ENCODE results near the gene CCM2L. TPM values are rescaled to one million over a fixed set of nuclear protein-coding genes. Genes with fewer than 3 reads are reported as not detected.

CCM2L gene
- total and polyA plus RNA-seq, 2 of the 8 experiments (the other 6 are each of a cell fraction or from before 2014, with no cell fraction given) = 5.5 to 15.8 TPM

DNA sequence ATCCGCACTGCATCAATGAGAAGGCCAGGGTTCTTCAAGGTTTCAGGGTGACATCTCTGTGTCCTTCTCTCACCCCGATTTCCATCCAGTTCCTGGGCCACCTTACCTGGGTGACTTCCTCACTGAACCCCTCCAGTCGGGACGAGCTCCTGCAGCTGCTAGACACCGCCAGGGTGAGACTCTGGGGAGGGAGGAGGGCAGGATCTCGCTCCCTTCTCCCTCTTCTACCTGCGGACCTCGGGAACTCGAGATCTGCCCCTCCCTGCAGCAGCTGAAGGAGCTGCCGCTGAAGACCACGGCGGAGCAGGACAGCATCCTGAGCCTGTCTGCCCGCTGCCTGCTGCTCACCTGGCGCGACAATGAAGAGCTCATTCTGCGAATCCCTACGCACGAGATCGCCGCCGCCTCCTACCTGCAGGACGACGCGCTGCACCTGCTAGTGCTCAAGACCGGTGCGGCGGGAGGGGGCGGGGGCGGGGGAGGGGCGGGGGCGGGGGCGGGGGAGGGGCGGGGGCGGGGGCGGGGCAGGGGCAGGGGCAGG lies 7.5 kb downstream of the CCM2L start (continued):
- TF ChIP-seq, protein P1, sequence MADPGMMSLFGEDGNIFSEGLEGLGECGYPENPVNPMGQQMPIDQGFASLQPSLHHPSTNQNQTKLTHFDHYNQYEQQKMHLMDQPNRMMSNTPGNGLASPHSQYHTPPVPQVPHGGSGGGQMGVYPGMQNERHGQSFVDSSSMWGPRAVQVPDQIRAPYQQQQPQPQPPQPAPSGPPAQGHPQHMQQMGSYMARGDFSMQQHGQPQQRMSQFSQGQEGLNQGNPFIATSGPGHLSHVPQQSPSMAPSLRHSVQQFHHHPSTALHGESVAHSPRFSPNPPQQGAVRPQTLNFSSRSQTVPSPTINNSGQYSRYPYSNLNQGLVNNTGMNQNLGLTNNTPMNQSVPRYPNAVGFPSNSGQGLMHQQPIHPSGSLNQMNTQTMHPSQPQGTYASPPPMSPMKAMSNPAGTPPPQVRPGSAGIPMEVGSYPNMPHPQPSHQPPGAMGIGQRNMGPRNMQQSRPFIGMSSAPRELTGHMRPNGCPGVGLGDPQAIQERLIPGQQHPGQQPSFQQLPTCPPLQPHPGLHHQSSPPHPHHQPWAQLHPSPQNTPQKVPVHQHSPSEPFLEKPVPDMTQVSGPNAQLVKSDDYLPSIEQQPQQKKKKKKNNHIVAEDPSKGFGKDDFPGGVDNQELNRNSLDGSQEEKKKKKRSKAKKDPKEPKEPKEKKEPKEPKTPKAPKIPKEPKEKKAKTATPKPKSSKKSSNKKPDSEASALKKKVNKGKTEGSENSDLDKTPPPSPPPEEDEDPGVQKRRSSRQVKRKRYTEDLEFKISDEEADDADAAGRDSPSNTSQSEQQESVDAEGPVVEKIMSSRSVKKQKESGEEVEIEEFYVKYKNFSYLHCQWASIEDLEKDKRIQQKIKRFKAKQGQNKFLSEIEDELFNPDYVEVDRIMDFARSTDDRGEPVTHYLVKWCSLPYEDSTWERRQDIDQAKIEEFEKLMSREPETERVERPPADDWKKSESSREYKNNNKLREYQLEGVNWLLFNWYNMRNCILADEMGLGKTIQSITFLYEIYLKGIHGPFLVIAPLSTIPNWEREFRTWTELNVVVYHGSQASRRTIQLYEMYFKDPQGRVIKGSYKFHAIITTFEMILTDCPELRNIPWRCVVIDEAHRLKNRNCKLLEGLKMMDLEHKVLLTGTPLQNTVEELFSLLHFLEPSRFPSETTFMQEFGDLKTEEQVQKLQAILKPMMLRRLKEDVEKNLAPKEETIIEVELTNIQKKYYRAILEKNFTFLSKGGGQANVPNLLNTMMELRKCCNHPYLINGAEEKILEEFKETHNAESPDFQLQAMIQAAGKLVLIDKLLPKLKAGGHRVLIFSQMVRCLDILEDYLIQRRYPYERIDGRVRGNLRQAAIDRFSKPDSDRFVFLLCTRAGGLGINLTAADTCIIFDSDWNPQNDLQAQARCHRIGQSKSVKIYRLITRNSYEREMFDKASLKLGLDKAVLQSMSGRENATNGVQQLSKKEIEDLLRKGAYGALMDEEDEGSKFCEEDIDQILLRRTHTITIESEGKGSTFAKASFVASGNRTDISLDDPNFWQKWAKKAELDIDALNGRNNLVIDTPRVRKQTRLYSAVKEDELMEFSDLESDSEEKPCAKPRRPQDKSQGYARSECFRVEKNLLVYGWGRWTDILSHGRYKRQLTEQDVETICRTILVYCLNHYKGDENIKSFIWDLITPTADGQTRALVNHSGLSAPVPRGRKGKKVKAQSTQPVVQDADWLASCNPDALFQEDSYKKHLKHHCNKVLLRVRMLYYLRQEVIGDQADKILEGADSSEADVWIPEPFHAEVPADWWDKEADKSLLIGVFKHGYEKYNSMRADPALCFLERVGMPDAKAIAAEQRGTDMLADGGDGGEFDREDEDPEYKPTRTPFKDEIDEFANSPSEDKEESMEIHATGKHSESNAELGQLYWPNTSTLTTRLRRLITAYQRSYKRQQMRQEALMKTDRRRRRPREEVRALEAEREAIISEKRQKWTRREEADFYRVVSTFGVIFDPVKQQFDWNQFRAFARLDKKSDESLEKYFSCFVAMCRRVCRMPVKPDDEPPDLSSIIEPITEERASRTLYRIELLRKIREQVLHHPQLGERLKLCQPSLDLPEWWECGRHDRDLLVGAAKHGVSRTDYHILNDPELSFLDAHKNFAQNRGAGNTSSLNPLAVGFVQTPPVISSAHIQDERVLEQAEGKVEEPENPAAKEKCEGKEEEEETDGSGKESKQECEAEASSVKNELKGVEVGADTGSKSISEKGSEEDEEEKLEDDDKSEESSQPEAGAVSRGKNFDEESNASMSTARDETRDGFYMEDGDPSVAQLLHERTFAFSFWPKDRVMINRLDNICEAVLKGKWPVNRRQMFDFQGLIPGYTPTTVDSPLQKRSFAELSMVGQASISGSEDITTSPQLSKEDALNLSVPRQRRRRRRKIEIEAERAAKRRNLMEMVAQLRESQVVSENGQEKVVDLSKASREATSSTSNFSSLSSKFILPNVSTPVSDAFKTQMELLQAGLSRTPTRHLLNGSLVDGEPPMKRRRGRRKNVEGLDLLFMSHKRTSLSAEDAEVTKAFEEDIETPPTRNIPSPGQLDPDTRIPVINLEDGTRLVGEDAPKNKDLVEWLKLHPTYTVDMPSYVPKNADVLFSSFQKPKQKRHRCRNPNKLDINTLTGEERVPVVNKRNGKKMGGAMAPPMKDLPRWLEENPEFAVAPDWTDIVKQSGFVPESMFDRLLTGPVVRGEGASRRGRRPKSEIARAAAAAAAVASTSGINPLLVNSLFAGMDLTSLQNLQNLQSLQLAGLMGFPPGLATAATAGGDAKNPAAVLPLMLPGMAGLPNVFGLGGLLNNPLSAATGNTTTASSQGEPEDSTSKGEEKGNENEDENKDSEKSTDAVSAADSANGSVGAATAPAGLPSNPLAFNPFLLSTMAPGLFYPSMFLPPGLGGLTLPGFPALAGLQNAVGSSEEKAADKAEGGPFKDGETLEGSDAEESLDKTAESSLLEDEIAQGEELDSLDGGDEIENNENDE (IDR thresholded peaks at IDR 0.05; ENCODE audit: insufficient replicate concordance, low read length) = no peak
- TF ChIP-seq GTF2F1 (IDR thresholded peaks at IDR 0.05; ENCODE audit: borderline replicate concordance, low read depth, low read length) = no peak
- peak; percentile 20 for TF ChIP-seq SAP30 (IDR thresholded peaks at IDR 0.05; ENCODE audit: insufficient read depth, insufficient replicate concordance, low read length)
- no peak for TF ChIP-seq FOSL1 (IDR thresholded peaks at IDR 0.05; ENCODE audit: insufficient read depth, low read depth, low read length)
- TF ChIP-seq KDM5A (IDR thresholded peaks at IDR 0.05; ENCODE audit: low read length) = no peak
- TF ChIP-seq BRCA1 (IDR thresholded peaks at IDR 0.05; ENCODE audit: low read depth, low read length) = no peak
- TF ChIP-seq SIX5 (IDR thresholded peaks at IDR 0.05; ENCODE audit: low read depth, low read length) = no peak
- peak in 1 of 2 experiments; percentile 81; a peak in 1 of 4 replicates for TF ChIP-seq SIN3A (conservative IDR thresholded peaks at IDR 0.05 in 1 of 2, IDR thresholded peaks at IDR 0.05 in 1 of 2; ENCODE audit: low read depth in 1 of 2, low read length in 2 of 2)
- TF ChIP-seq CREB1 (IDR thresholded peaks at IDR 0.05) = peak; percentile 88
- TF ChIP-seq EGR1 (IDR thresholded peaks at IDR 0.05; ENCODE audit: borderline replicate concordance, low read depth, low read length) = no peak; the same call in 1 of the 2 replicates
- no peak for TF ChIP-seq SUZ12 (IDR thresholded peaks at IDR 0.05; ENCODE audit: low read length)
